Activated T-cell treated with anti-CD3 and anti-CD28 coated beads, Interleukin-2, amount 50 U/mL, for 24 hours (primary cell): ENCODE results near the gene TVP23A.
"Not testable (repeated sequence)": the region's sequence is repeated elsewhere in the genome, so short reads cannot be mapped to it uniquely, and the experiment has no call there.

Experiments
- DNase-seq: peaks from one replicate; pipeline ENCODE4 v3.0.0-alpha.2; 2020
- H3K27ac Mint-ChIP-seq: 2 replicates; pipeline ENCODE4 v1.8.0; 2020; ENCODE audit warnings: mild to moderate bottlenecking, mixed read lengths
- H3K27me3 Mint-ChIP-seq: 2 replicates; pipeline ENCODE4 v1.8.0; 2020; ENCODE audit warnings: mixed read lengths
- H3K36me3 Mint-ChIP-seq: 2 replicates; pipeline ENCODE4 v1.8.0; 2020; ENCODE audit warnings: low read depth, mixed read lengths
- H3K4me1 Mint-ChIP-seq: 2 replicates; pipeline ENCODE4 v1.8.0; 2020; ENCODE audit warnings: low read depth, mixed read lengths
- H3K4me3 Mint-ChIP-seq: 2 replicates; pipeline ENCODE4 v1.8.0; 2020; ENCODE audit warnings: mild to moderate bottlenecking, moderate library complexity, mixed read lengths
- H3K9me3 Mint-ChIP-seq: 2 replicates; pipeline ENCODE4 v1.8.0; 2020; ENCODE audit warnings: mixed read lengths

The TVP23A gene

DNA sequence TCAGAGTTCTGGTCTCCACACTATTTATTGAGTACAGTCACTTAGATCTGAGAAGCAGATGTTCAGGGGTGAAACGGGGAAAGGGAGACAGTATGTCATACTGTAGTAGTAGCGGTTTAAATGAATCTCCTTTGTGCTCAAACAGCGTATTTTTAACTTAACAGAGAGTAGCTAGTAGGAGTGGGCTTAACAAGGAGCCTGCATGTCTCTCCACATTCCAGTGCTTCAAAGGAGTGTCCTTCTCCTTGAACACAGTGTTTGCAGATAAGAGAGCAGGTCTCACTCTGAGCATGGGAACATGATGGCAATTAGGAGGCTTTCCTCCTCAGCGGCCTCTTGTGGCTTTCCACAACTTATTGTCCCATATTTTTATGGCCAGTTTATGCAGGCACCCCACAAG lies 30.0 kb downstream of the TVP23A start:
- H3K9me3 Mint-ChIP-seq, H3K4me3 Mint-ChIP-seq, H3K27ac Mint-ChIP-seq, H3K36me3 Mint-ChIP-seq, DNase-seq, H3K4me1 Mint-ChIP-seq, H3K27me3 Mint-ChIP-seq: not testable (repeated sequence)

DNA sequence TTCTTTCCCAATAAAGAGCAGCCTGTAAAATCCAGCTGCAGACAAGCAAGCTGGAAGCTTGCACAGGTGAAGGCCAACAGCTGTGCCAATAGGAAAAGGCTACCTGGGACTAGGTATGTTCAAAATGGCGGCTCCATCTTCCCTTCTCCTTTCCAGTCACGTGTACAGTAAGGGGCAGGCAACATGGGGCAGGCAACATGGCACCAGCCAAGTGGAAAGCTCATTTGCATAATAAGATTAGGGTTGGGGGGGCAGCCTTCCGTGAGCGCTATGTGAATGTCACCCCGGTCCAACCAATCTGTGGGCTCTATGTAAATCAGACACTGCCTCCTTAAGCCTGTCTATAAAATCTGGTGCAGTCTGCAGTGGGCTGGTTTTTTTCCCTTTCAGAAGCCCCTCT lies 31.3 kb downstream of the TVP23A start:
- Mint-ChIP-seq H3K4me3 (no peak overlapping the region), H3K27ac (no peak overlapping the region), H3K4me1 (no peaks in the 10 kb centered on the region), H3K27me3 (peaks cover under 1% of the 10 kb centered on the region), H3K36me3 (no peaks in the 10 kb centered on the region), H3K9me3 (no peaks in the 10 kb centered on the region)
- no peak for DNase-seq

DNA sequence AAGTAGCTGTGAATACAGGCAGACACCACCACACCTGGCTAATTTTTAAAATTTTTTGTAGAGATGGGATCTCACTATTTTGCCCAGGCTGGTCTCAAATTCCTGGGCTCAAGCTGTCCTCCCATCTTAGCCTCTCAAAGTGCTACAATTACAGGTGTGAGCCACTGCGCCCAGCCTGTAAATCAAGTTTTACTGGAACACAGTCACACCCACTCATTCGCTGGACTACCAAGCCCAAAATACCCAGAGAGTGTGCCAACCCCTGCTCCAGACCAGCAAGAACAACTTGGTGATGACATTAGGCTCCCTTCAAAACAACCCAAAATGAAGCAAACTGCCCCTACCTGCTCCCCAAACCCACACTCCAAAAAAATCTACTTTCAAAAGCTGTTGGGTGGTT lies 36.0 kb downstream of the TVP23A start:
- no peaks in the 10 kb centered on the region for H3K36me3 Mint-ChIP-seq
- H3K4me1 Mint-ChIP-seq, result no peaks in the 10 kb centered on the region
- no peaks in the 10 kb centered on the region for H3K9me3 Mint-ChIP-seq
- H3K27me3 Mint-ChIP-seq, result peaks cover 15% of the 10 kb centered on the region
- H3K4me3 Mint-ChIP-seq, result no peak overlapping the region
- no peak for DNase-seq
- H3K27ac Mint-ChIP-seq, result no peak overlapping the region

DNA sequence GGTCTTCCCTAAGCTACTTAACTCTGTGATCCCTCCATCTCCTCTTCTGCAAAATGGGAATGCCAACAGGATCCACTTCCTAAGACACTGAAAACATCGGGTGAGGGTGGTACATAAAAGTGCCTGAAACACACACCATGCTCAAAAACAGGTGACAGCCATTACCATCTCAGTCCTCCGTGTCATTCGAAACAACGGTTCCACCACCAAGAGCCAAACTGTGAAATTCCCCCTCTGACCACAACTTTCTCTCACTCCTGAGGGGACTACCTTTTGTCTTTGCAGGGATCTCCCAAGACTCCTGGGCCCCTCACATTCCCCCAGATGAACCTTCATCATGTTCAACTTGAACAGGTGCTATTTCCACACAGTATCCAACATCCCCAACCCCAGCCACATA lies 38.0 kb downstream of the TVP23A start:
- no peaks in the 10 kb centered on the region for H3K36me3 Mint-ChIP-seq
- H3K4me3 Mint-ChIP-seq, result no peak overlapping the region
- no peak for DNase-seq
- H3K9me3 Mint-ChIP-seq, result no peaks in the 10 kb centered on the region
- H3K27ac Mint-ChIP-seq, result no peak overlapping the region
- peaks cover 3% of the 10 kb centered on the region for H3K4me1 Mint-ChIP-seq
- peaks cover 15% of the 10 kb centered on the region for H3K27me3 Mint-ChIP-seq

DNA sequence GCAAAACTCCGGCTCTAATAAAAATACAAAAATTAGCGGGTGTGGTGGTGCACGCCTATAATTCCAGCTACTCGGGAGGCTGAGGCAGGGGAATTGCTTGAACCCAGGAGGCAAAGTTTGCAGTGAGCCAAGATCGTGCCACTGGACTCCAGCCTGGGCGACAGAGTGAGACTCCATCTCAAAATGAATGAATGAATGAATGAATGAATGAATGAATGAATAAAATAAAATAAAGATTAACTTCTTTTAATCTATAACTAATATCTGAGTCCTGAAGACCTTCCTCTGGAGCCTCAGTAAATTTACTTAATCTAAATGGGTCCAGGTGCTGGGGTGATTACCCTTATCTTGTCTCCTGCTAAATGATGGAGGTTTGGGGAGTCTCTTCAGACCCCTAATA lies 38.7 kb downstream of the TVP23A start:
- H3K27ac Mint-ChIP-seq, result not testable (repeated sequence)

DNA sequence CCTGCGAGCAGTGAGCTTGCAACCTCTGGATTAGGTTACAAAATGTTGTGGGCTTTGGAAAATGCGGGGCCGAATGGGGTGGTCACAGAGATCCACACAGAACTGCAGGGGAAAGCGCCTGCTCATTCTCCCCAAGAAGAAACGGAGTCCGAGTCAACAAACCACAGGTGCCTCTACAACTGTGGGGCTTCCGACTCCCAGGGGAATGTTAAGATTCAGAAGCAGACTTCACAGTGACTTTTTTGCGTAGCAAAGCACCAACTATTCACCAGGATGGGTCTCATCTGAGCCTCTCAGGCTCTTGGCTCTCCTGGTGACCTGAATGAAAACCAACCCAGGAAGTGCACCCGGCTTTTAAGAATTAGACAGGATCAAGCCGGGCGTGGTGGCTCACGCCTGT lies 41.2 kb downstream of the TVP23A start:
- DNase-seq, result no peak
- peaks cover 15% of the 10 kb centered on the region for H3K27me3 Mint-ChIP-seq
- H3K9me3 Mint-ChIP-seq, result no peaks in the 10 kb centered on the region
- no peaks in the 10 kb centered on the region for H3K36me3 Mint-ChIP-seq
- no peak overlapping the region for H3K4me3 Mint-ChIP-seq
- H3K4me1 Mint-ChIP-seq, result peaks cover 8% of the 10 kb centered on the region
- H3K27ac Mint-ChIP-seq, result no peak overlapping the region

More for the DNA sequence above, 38.7 kb downstream of the TVP23A start:
- not testable (repeated sequence) for H3K36me3 Mint-ChIP-seq, H3K9me3 Mint-ChIP-seq, H3K4me3 Mint-ChIP-seq, H3K4me1 Mint-ChIP-seq, DNase-seq
- peaks cover 15% of the 10 kb centered on the region for H3K27me3 Mint-ChIP-seq

DNA sequence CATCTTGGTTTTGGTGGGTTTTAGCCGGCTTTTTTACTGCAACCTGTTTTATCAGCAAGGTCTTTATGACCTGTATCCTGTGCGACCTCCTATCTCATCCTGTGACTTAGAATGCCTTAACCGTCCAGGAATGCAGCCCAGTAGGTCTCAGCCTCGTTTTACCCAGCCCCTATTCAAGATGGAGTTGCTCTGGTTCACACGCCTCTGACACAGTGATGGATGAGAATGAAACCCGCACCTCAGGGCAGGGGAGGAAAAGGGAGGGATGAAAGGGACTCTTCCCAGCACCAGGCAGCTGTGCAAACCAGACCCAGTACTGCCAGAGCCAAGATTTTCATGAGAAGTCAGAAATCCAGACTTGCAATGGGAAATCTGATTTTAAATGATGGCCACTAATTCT lies 41.7 kb downstream of the TVP23A start:
- H3K4me3 Mint-ChIP-seq, H3K9me3 Mint-ChIP-seq, H3K36me3 Mint-ChIP-seq, DNase-seq, H3K4me1 Mint-ChIP-seq, H3K27ac Mint-ChIP-seq: not testable (repeated sequence)
- H3K27me3 Mint-ChIP-seq, result peaks cover 10% of the 10 kb centered on the region

DNA sequence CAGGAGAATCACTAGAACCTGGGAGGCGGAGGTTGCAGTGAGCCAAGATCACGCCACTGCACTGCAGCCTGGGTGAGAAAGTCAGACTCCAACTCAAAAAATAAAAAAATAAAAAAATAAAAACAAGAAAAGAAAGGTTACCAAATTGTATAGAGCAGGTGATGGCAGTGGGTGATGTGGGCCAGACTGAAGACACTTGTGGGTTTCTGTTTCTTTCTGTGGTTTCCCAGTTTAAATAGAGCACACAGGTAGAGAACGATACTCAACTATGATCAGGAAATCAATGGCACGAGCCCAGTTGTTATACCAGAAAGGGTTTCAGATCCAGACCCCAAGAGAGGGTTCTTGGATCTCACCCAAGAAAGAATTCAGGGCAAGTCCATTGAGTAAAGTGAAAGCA lies 42.3 kb downstream of the TVP23A start:
- H3K27me3 Mint-ChIP-seq, result peaks cover 7% of the 10 kb centered on the region
- peaks cover 8% of the 10 kb centered on the region for H3K4me1 Mint-ChIP-seq
- DNase-seq, result no peak
- no peak overlapping the region for H3K27ac Mint-ChIP-seq
- H3K4me3 Mint-ChIP-seq, result no peak overlapping the region
- H3K36me3 Mint-ChIP-seq, result no peaks in the 10 kb centered on the region
- no peaks in the 10 kb centered on the region for H3K9me3 Mint-ChIP-seq

DNA sequence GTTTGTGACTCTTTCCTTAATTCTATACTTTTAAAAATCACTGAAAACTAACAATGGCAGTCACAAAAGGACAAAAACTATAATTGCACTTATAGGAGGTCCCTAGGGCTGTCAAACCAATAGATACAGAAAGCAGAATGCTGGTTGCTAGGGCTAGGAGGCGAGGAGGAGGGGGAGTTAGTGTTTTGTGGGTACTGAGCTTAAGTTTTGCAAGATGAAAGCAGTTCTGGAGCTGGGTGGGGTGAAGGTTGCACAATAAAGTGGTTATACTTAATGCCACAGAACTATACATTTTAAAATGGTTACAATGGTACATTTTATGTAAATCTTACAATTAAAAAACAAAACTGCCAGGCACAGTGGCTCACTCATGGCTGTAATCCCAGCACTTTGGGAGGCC lies 47.7 kb downstream of the TVP23A start:
- peaks cover 16% of the 10 kb centered on the region for H3K4me1 Mint-ChIP-seq
- no peak overlapping the region for H3K4me3 Mint-ChIP-seq
- peaks cover 37% of the 10 kb centered on the region for H3K36me3 Mint-ChIP-seq
- DNase-seq, result no peak
- no peaks in the 10 kb centered on the region for H3K9me3 Mint-ChIP-seq
- no peaks in the 10 kb centered on the region for H3K27me3 Mint-ChIP-seq
- no peak overlapping the region for H3K27ac Mint-ChIP-seq

DNA sequence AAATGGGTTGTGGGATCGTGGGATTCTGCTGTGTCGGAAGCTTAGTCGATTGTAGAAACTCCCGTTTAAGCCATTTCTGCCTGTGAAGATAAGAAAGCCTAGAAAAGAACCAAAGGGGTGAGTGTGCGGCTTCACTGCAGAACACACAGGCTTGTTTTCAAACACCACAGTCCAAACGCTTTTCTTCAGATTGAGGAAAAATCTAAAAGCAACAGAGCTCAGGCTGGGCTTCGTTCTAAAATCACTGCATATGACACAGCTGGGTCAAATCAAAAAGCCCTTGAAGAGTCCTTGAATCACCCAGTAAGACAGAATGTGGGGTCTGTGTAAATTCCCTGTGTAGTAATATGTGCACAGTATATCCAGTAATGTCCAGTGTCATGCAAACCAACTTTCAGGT lies 49.2 kb downstream of the TVP23A start:
- H3K4me1 Mint-ChIP-seq, result peaks cover 22% of the 10 kb centered on the region
- H3K27ac Mint-ChIP-seq, result no peak overlapping the region
- no peak for DNase-seq
- peaks cover 50% of the 10 kb centered on the region for H3K36me3 Mint-ChIP-seq
- H3K9me3 Mint-ChIP-seq, result no peaks in the 10 kb centered on the region
- no peaks in the 10 kb centered on the region for H3K27me3 Mint-ChIP-seq
- H3K4me3 Mint-ChIP-seq, result no peak overlapping the region

DNA sequence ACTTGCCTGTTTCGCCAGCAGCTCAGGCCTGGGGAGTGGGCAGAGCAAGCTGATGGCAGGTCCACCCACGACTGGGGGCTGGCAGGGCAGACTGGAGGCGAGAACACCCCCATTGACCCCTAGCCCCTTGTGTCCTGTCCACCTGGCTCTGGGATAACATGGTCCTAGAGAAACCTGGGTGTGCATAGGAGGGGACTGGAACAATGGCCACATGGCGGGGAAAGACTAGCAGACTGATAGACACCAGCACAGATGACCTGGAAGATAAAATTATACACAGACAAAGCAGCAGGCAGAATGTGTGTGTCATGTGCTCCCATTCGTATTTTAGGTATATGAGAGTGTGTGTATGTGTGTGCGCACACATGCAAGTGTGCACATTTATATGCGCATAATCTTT lies 51.5 kb downstream of the TVP23A start:
- peaks cover 21% of the 10 kb centered on the region for H3K4me1 Mint-ChIP-seq
- no peak for DNase-seq
- no peak overlapping the region for H3K27ac Mint-ChIP-seq
- no peaks in the 10 kb centered on the region for H3K9me3 Mint-ChIP-seq
- H3K4me3 Mint-ChIP-seq, result no peak overlapping the region
- H3K36me3 Mint-ChIP-seq, result peaks cover 73% of the 10 kb centered on the region
- no peaks in the 10 kb centered on the region for H3K27me3 Mint-ChIP-seq

DNA sequence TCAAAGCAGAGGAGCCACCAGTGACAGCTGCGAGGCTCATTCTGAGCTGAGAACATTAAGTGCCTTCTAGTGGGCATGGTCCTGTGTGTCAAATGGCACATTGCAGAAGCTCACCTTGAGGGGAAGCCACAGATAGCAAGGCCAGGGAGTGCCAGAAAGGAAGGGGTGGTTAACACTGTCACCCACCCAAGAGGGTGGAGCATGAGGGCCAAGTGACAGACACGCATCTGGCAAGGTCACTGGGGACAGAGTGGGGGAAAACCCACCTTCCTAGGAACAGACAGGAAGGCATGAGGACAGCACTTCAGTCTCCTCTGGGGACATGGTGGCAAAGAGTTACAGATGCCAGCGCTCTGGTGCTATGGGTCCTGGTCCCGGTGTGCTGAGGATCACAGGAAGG lies 52.8 kb downstream of the TVP23A start:
- Mint-ChIP-seq H3K36me3 (peaks cover 86% of the 10 kb centered on the region), H3K27me3 (no peaks in the 10 kb centered on the region), H3K27ac (peak overlapping the region; percentile 60), H3K4me1 (peaks cover 16% of the 10 kb centered on the region), H3K4me3 (no peak overlapping the region), H3K9me3 (no peaks in the 10 kb centered on the region)
- DNase-seq, result no peak

DNA sequence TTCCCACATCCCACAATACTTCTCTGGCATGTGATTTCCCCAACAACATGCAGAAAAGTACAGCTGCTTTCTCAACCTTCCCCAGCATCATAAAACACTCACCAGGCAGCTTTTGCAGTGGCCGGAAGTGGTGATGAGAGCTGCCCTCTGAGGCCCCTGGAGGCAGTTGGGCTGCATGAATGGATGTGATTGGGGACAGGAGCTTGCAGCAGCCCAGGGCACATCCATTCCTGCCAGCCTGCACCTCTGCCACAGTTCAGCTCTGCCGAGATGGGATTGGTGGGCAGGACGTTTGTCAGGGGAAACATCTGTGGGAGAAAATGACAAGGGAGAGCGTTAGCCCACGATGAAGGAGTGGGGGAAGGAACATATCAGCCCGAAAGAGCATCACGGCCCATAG lies 55.1 kb downstream of the TVP23A start:
- Mint-ChIP-seq H3K36me3 (peaks cover 94% of the 10 kb centered on the region), H3K4me3 (no peak overlapping the region), H3K27me3 (no peaks in the 10 kb centered on the region), H3K9me3 (no peaks in the 10 kb centered on the region), H3K27ac (no peak overlapping the region), H3K4me1 (peaks cover 14% of the 10 kb centered on the region)
- no peak for DNase-seq

DNA sequence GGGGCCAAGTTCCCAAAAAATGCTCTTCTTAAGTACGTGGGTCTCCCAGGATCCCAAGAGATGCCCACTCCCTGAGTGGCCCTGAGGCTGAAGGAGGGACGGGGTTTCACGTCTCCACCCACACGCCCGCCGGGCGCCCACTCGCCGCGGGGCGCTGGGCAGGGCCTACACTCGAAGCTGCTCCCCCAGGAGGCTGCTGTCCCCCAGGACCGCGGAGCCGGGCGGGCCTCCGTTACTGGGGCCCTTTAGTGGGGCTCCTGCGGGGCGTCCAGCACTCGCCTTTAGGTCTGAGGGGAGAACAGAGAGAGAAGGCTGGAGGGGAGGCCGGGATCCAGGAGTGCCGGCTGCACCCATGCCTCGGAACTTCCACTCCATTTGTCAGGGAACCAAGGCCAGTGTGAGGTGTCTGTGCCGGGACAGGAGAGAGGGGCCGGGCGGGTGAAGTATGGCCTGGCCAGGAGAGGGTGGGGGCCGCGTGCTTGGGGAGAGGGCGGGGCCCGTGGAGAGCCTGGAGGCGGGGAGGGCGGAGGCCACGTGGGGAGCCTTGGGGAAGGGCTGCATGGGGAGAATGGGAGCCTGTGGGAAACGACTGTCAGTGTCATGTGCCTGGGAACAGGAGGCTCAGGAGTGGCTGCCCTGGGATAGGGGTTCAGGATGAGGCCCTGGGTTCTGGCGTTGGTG lies 56.1 kb downstream of the TVP23A start:
- Mint-ChIP-seq H3K27ac (no peak overlapping the region), H3K4me1 (peaks cover 14% of the 10 kb centered on the region), H3K9me3 (no peaks in the 10 kb centered on the region), H3K36me3 (peaks cover 97% of the 10 kb centered on the region), H3K4me3 (no peak overlapping the region), H3K27me3 (no peaks in the 10 kb centered on the region)
- DNase-seq, result no peak

DNA sequence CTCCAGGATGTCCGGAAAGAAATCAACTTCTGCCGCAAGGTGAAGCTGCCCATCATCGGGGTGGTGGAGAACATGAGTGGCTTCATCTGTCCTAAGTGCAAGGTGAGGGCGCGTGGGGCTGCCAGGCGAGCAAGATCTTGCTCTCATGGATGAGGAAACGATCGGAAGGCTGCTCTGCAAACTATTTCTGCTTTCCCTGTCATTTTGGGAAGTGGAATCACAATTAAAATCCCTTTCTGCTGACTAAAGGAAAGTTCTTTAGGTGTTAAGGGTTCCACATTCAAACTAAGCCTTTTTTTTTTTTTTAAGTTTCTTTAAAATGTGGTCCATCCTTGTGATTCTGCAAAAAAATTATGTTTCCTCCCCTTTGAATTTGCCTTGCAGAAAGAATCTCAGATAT lies 57.2 kb downstream of the TVP23A start:
- H3K27me3 Mint-ChIP-seq, result no peaks in the 10 kb centered on the region
- DNase-seq, result no peak
- H3K9me3 Mint-ChIP-seq, result no peaks in the 10 kb centered on the region
- no peak overlapping the region for H3K4me3 Mint-ChIP-seq
- H3K36me3 Mint-ChIP-seq, result peaks cover 98% of the 10 kb centered on the region
- H3K27ac Mint-ChIP-seq, result no peak overlapping the region
- peaks cover 14% of the 10 kb centered on the region for H3K4me1 Mint-ChIP-seq

DNA sequence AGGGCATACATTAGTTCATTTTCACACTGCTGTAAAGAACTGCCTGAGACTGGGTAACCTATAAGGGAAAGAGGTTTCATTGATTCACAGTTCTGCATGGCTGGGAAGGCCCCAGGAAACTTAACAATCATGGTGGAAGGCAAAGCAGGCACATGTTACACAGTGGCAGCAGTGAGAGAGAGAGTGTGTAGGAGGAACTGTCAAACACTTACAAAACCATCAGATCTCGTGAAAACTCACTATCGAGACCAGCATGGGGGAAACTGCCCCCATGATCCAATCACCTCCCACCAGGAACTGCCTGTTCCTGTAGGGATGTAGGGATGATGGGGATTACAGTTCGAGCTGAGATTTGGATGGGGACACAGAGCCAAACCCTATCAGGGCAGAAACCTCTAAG lies 57.7 kb downstream of the TVP23A start:
- H3K4me1 Mint-ChIP-seq, result peaks cover 10% of the 10 kb centered on the region
- H3K9me3 Mint-ChIP-seq, result no peaks in the 10 kb centered on the region
- H3K4me3 Mint-ChIP-seq, result no peak overlapping the region
- no peak for DNase-seq
- H3K36me3 Mint-ChIP-seq, result peaks cover 96% of the 10 kb centered on the region
- H3K27ac Mint-ChIP-seq, result peak overlapping the region; percentile 64
- H3K27me3 Mint-ChIP-seq, result no peaks in the 10 kb centered on the region
